Upper lobe of right lung (tissue), 1 donor: Measurements from ENCODE around the gene ZSCAN23. TPM values are rescaled to one million over a fixed set of nuclear protein-coding genes. Genes with fewer than 3 reads are reported as not detected.
"Not testable (repeated sequence)": the region's sequence is repeated elsewhere in the genome, so short reads cannot be mapped to it uniquely, and the experiment has no call there.

Experiments used
- ATAC-seq: fragments of 200-7000 bp; cut with Tn5 transposase; one replicate; pipeline ENCODE4 v1.9.1; 2020; ENCODE audit warnings: mild to moderate bottlenecking, moderate library complexity
- DNase-seq: peaks from one replicate; pipeline ENCODE4 v3.0.0-alpha.2; 2020
- H3K27ac ChIP-seq: fragments of 200-600 bp; one replicate; pipeline ENCODE4 v1.8.0; 2022
- H3K27me3 ChIP-seq: fragments of 200-600 bp; one replicate; pipeline ENCODE4 v1.8.0; 2022; ENCODE audit warnings: mild to moderate bottlenecking
- H3K36me3 ChIP-seq: fragments of 200-600 bp; one replicate; pipeline ENCODE4 v1.8.0; 2022
- H3K4me1 ChIP-seq: fragments of 200-600 bp; one replicate; pipeline ENCODE4 v1.8.0; 2022
- H3K4me3 ChIP-seq: fragments of 200-600 bp; one replicate; pipeline ENCODE4 v1.8.0; 2022; ENCODE audit warnings: mild to moderate bottlenecking
- H3K9me3 ChIP-seq: fragments of 200-600 bp; one replicate; pipeline ENCODE4 v1.8.0; 2022
- intact Hi-C: fragments of 100-400 bp; cut with DNase I; formaldehyde crosslinking; loops from one replicate; pipeline ENCODE4 v1.11.0; 2022
- total RNA-seq: library from RNA; stranded (reverse); fragmentation: NEBNext Ultra II Directional; extraction: Animal tissue kit (Norgen Biotek cat#: 25700); gene quantifications from one replicate; pipeline ENCODE4 v1.2.1, GENCODE V29; 2021
- TF ChIP-seq, protein P1 (sequence below): fragments of 200-600 bp; IDR thresholded peaks from one replicate; pipeline ENCODE4 v1.8.0; 2022; ENCODE audit warnings: antibody characterized with exemption
- donor health status: DM: no; HTN: yes; CAD: no; lungs with severe emphysema.

ZSCAN23 gene
- total RNA-seq, 1 donor from 2014 or later: 2.2 TPM

DNA sequence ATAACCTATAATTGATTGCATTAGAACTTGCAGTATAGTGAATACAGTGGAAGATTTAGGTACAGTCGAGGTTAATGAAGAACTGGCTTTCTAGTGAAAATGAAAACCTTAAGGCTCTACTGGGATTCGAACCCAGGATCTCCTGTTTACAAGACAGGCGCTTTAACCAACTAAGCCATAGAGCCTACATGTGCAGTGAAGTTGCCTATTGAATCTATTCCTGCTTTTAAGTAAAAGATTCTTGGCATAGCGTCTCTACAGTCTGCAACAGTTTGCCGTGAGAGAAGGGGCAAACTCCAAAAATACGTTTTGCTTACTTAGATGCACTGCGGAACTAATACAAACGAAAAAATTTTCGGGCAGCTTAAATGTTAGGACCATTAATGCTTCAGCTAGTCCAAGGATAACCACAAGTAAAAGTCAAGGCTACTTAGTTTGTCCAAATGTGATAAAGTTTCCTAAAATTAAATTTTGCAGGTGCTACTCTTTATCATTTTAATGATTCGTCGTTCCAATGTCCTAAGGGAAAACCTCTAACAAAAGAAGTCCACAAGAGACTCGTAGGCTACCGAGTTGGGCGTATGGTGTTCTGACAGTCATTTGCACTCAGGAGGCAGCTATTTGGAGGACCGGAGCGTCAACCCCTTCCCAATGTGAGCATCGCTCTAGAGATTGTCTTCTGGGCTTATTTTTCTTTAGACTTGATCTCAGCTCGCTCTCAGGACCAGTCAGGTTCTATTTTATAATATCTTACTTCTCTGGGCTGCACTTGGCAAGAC is 31.3 kb upstream of the ZSCAN23 start:
- no peak for ATAC-seq
- no peaks in the 10 kb centered on the region for H3K36me3 ChIP-seq
- H3K9me3 ChIP-seq: no peaks in the 10 kb centered on the region
- H3K27ac ChIP-seq: no peak overlapping the region
- DNase-seq: no peak
- no peak overlapping the region for H3K4me3 ChIP-seq
- TF ChIP-seq, protein P1, sequence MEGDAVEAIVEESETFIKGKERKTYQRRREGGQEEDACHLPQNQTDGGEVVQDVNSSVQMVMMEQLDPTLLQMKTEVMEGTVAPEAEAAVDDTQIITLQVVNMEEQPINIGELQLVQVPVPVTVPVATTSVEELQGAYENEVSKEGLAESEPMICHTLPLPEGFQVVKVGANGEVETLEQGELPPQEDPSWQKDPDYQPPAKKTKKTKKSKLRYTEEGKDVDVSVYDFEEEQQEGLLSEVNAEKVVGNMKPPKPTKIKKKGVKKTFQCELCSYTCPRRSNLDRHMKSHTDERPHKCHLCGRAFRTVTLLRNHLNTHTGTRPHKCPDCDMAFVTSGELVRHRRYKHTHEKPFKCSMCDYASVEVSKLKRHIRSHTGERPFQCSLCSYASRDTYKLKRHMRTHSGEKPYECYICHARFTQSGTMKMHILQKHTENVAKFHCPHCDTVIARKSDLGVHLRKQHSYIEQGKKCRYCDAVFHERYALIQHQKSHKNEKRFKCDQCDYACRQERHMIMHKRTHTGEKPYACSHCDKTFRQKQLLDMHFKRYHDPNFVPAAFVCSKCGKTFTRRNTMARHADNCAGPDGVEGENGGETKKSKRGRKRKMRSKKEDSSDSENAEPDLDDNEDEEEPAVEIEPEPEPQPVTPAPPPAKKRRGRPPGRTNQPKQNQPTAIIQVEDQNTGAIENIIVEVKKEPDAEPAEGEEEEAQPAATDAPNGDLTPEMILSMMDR: no peak
- intact Hi-C loops: no loop called here
- no peaks in the 10 kb centered on the region for H3K4me1 ChIP-seq
- H3K27me3 ChIP-seq: peaks cover 7% of the 10 kb centered on the region

DNA sequence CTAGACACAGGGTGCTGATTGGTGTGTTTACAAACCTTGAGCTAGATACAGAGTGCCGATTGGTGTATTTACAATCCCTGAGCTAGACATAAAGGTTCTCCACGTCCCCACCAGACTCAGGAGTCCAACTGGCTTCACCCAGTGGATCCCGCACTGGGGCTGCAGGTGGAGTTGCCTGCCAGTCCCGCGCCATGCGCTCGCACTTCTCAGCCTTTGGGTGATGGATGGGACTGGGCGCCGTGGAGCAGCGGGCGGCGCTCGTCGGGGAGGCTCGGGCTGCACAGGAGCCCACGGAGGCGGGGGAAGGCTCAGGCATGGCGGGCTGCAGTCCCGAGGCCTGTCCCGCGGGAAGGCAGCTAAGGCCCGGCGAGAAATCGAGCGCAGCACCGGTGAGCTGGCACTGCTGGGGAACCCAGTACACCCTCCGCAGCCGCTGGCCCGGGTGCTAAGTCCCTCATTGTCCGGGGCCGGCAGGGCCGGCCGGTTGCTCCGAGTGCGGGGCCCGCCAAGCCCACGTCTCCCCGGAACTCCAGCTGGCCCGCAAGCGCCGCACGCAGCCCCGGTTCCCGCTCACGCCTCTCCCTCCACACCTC is 26.0 kb upstream of the ZSCAN23 start:
- intact Hi-C loops, H3K4me3 ChIP-seq, H3K27me3 ChIP-seq, H3K9me3 ChIP-seq, H3K36me3 ChIP-seq, ATAC-seq, DNase-seq, H3K27ac ChIP-seq, H3K4me1 ChIP-seq: not testable (repeated sequence)

DNA sequence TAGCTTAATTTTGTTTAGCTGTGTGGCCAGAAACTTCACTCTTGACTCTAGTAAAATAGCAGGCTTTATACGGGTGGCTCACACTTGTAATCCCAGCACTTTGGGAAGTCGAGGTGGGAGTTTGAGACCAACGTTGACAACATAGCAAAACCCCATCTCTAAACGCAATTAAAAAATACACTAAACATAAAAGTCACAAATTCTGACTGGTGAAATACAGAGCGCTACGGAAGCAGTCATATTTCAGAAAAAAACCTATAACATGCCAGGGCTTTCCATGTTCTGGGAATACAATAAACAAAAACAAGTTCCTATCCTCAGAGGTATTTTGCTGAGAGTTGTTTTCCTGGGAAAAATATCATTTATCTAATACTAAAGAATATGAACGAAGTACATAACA is 24.8 kb upstream of the ZSCAN23 start:
- Histone ChIP-seq H3K27ac (no peak overlapping the region), H3K36me3 (no peaks in the 10 kb centered on the region), H3K4me3 (no peak overlapping the region), H3K4me1 (no peaks in the 10 kb centered on the region), H3K9me3 (no peaks in the 10 kb centered on the region), H3K27me3 (peaks cover 19% of the 10 kb centered on the region)
- TF ChIP-seq, protein P1: no peak
- DNase-seq (no peak), ATAC-seq (no peak)
- intact Hi-C loops: no loop called here

DNA sequence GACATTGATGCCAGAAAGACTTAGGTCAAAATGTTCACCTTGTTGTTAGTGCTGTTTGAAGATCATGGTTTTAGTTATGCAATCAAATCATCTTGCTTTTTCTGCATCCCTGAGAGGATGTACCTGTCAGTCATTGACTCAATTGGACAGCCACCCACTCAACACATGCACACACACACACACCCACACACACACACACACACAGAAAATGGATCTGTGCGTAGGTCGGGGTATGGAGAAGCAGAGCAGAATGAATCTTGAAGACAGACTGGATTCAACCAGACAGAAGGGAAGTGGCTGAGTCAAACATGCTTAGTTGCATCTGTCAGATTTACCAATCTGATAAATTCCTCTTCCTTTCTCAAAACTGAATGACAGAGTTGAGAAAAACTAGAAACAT is 19.1 kb upstream of the ZSCAN23 start:
- intact Hi-C loops: no loop called here
- TF ChIP-seq, protein P1: no peak
- Histone ChIP-seq H3K27ac (no peak overlapping the region), H3K4me3 (no peak overlapping the region), H3K27me3 (peaks cover 24% of the 10 kb centered on the region), H3K9me3 (no peaks in the 10 kb centered on the region), H3K36me3 (no peaks in the 10 kb centered on the region), H3K4me1 (no peaks in the 10 kb centered on the region)
- no peak for ATAC-seq
- DNase-seq: no peak

DNA sequence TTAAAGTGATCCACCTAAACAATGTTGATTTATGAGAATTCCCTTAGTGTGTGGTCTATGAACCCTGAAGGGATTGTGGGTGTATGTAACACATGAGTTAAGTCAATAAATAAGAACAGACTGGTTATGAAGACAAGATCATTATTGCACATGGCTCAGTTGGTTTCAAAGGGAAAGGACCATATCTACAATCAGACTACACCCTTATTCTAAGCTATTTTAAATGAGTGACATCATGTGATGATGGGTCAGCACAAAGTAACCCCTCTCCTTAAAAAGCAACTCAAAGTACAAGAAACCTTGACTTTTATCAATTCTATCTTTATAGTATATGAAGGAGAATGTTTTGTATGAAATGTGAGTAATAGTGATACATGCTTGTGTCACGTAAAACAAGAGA is 15.3 kb upstream of the ZSCAN23 start:
- DNase-seq (no peak), ATAC-seq (no peak)
- TF ChIP-seq, protein P1: no peak
- intact Hi-C loops: no loop called here
- Histone ChIP-seq H3K27ac (no peak overlapping the region), H3K36me3 (no peaks in the 10 kb centered on the region), H3K4me3 (no peak overlapping the region), H3K4me1 (no peaks in the 10 kb centered on the region), H3K27me3 (peaks cover 37% of the 10 kb centered on the region), H3K9me3 (no peaks in the 10 kb centered on the region)

DNA sequence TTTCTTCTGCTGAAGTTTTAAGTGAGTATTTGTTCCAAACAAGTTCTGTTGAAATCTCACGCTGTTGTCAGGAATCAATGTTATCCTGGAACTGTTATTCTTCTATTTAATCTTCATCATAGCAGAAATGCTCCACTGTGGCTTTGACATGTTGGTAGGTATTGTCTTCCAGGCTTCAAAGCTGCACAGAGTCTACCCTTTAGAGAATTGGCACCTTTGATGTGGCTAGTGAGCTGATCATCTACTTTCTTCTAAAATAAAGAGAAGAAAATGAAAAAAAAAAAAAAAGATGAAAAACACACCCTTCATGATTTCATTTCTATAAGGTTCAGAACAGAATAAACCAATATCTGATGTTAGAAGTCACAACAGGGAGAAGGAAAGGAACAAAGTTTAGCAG is 5.8 kb upstream of the ZSCAN23 start:
- DNase-seq (no peak), ATAC-seq (no peak)
- intact Hi-C loops: no loop called here
- Histone ChIP-seq H3K27me3 (peaks cover 60% of the 10 kb centered on the region), H3K4me1 (no peaks in the 10 kb centered on the region), H3K36me3 (no peaks in the 10 kb centered on the region), H3K9me3 (no peaks in the 10 kb centered on the region), H3K4me3 (no peak overlapping the region), H3K27ac (no peak overlapping the region)
- TF ChIP-seq, protein P1: no peak

DNA sequence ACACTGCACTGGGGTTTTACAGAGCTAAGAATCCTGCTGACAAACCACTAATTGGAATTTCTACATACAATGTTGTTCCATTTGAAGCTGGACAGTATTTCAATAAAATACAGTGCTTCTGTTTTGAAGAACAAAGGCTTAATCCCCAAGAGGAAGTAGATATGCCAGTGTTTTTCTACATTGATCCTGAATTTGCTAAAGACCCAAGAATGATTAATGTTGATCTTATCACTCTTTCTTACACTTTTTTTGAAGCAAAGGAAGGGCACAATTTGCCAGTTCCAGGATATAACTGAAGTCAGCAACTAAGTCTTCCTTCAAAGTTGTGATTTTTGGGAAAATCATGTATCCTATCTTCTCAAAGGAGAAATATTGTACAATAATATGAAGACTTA is 4.2 kb upstream of the ZSCAN23 start:
- H3K9me3 ChIP-seq, intact Hi-C loops, H3K36me3 ChIP-seq, H3K4me1 ChIP-seq, ATAC-seq, DNase-seq, H3K27ac ChIP-seq, H3K4me3 ChIP-seq: not testable (repeated sequence)
- H3K27me3 ChIP-seq: peaks cover 50% of the 10 kb centered on the region
